ENCODE measurements around the gene CIZ1. TPM values are rescaled to one million over a fixed set of nuclear protein-coding genes. Genes with fewer than 3 reads are reported as not detected.

The CIZ1 gene
- total and polyA plus RNA-seq, 9 of the 15 experiments (the other 6 are each of a cell fraction or from before 2014, with no cell fraction given), result 6.6 to 329 (median 87.8) TPM

- Histone ChIP-seq H3K9ac (ENCODE audit: insufficient read depth in 1 of 2, low read depth in 2 of 2, low read length in 2 of 2) (peak overlapping the region in 1 of 2 experiments; percentile 76; a peak in 1 of 4 replicates), H3K4me2 (ENCODE audit: insufficient read depth, low read length) (no peak overlapping the region), H3K4me1 (replicated peaks in 1 of 2; ENCODE audit: control insufficient read depth in 2 of 2, insufficient read depth in 2 of 2, low read length in 2 of 2) (peaks cover 0 to 11% of the 10 kb centered on the region in 2 experiments; a peak in 3 of 5 replicates), H3K4me3 (no peak overlapping the region), H3K9me3 (replicated peaks; ENCODE audit: control insufficient read depth, insufficient read depth, low read depth, low read length) (no peaks in the 10 kb centered on the region), H3K27me3 (ENCODE audit: control insufficient read depth in 2 of 2, insufficient read depth in 2 of 2, low read length in 2 of 2) (no peaks in the 10 kb centered on the region), H2AFZ (ENCODE audit: low read depth, low read length) (no peak overlapping the region), H3K36me3 (ENCODE audit: control insufficient read depth, insufficient read depth, low read length) (peaks cover 75% of the 10 kb centered on the region), H3K9me1 (ENCODE audit: control insufficient read depth, insufficient read depth, low read length) (no peaks in the 10 kb centered on the region), H4K20me1 (replicated peaks; ENCODE audit: control insufficient read depth, insufficient read depth, low read length) (0 out of 2 replicates have a peak, but pooled peaks cover 4% of the 10 kb centered on the region), H3K27ac (ENCODE audit: extremely low read depth, low read depth, low read length) (no peak overlapping the region), H3K79me2 (ENCODE audit: control insufficient read depth, insufficient read depth, low read length) (no peaks in the 10 kb centered on the region)
- BruUV-seq (replicated peaks), result no TSS peak
- no peak for DNase-seq (ENCODE audit: extremely low read depth in 1 of 4, low spot score in 3 of 4)
- TF ChIP-seq HINFP (tag; conservative IDR thresholded peaks at IDR 0.05; ENCODE audit: low read depth), result no peak
- no peak for TF ChIP-seq ZNF512 (tag; IDR thresholded peaks at IDR 0.05)
- in situ Hi-C loops (cut with MboI), result loop anchor here (10.0 kb wide), 1 partner anchor 525 kb away; no protein-coding TSS in a partner anchor
- CTCF ChIA-PET (ENCODE audit: low intra/inter-chr PET ratio), result no interaction called here
- POLR2A ChIA-PET, result interaction anchor here (0.6 to 12.6 kb wide), 8 partner anchors 6 to 1040 kb away, joined by 3 to 155 read pairs (median 4); partner anchors contain the start of gene BBLN
- FAIRE-seq, result no peak
- no peak for ATAC-seq
- intact Hi-C loops (cut with micrococcal nuclease), result loop anchor here (5.0 kb wide), 1 partner anchor 502 kb away; no protein-coding TSS in a partner anchor
- 86% methylated on average over 8 of the region's 8 CpGs for WGBS (ENCODE audit: insufficient coverage, low coverage, missing lambda C conversion rate)
Measured at GRCh38 chr9:128169925-128170324, 21.4 kb downstream of the CIZ1 start.

All from K562 (cell line).